SH-SY5Y (cell line): Measurements from ENCODE around the gene OR10P1.

Experiments used
- GATA2 ChIP-seq: IDR thresholded peaks from 2 replicates; pipeline ENCODE4 v1.6.1; 2011; ENCODE audit warnings: mild to moderate bottlenecking, low read depth, low read length
- GATA3 ChIP-seq: IDR thresholded peaks from 2 replicates; pipeline ENCODE4 v1.6.1; 2011; ENCODE audit warnings: low read depth, mild to moderate bottlenecking, low read length, moderate library complexity

DNA sequence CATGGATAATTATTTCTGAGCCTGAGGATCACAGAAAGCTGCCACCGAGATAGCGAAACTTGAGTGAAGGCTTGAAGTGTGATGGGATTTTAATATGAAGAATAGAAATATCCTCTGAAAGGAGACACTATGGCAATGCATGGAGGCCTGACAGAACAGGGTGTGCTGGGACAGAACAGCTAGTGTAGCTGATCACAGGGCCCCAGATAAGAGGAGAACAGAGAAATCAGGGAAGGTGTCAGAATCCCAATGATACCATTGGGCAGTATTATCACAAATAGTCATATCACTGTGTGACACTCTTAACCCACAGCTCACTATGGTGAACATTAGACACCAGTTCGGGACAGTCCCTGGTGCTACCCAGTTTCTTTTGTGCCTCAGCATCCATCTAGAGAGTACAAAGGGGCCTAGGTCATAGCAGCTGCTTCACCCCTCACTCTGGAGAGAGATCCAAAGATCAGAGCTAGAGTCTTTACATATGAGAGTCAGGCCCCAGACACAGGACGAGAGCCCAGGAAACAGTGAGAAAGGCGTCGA, 506 bp upstream of the OR10P1 start:
- no peak for TF ChIP-seq GATA2
- no peak for TF ChIP-seq GATA3
